Panc1 (cell line): ENCODE results near the gene PCBD2. TPM values are rescaled to one million over a fixed set of nuclear protein-coding genes. Genes with fewer than 3 reads are reported as not detected.

ENCODE experiments used
- ATAC-seq: fragments of 200-7000 bp; cut with Tn5 transposase; 2 replicates; pipeline ENCODE4 v1.9.1; 2020; ENCODE audit warnings: mild to moderate bottlenecking, moderate library complexity
- BruUV-seq: library from RNA; stranded (reverse); fragments of 400-500 nt; replicated peaks from 2 replicates; lab custom pipeline; 2021; lab: Mats Ljungman, UMichigan
- CTCF ChIA-PET: fragments of 300-600 bp; sonication (Branson Sonifier 250); formaldehyde crosslinking; loops from one replicate; lab custom pipeline; 2022; ENCODE audit warnings: antibody characterized with exemption; lab: Charles Lee
- POLR2A ChIA-PET: fragments of 300-600 bp; sonication (Branson Sonifier 250); formaldehyde crosslinking; loops from one replicate; lab custom pipeline; 2022; ENCODE audit warnings: antibody characterized with exemption; lab: Charles Lee
- DNase-seq: peaks from one replicate; pipeline ENCODE4 v3.0.0-alpha.2; 2010; ENCODE audit warnings: low read depth, low spot score
- H3K27ac ChIP-seq: 2 replicates; pipeline ENCODE4 v1.5.1; 2011; ENCODE audit warnings: mild to moderate bottlenecking, low read length, inconsistent platforms
- H3K27me3 ChIP-seq: fragments of 200-500 bp; sonication (Bioruptor generic); 2 replicates; pipeline ENCODE4 v1.6.0; 2014; ENCODE audit warnings: low read length, inconsistent platforms; ENCODE audit not compliant: control insufficient read depth, insufficient read depth
- H3K36me3 ChIP-seq: fragments of 200-500 bp; sonication (Bioruptor generic); 2 replicates; pipeline ENCODE4 v1.5.1; 2014; ENCODE audit warnings: inconsistent platforms, mild to moderate bottlenecking, low read length, moderate library complexity; ENCODE audit not compliant: control insufficient read depth, insufficient read depth
- H3K4me1 ChIP-seq: 2 replicates; pipeline ENCODE4 v1.5.1; 2011; ENCODE audit warnings: inconsistent platforms, mild to moderate bottlenecking, low read length, moderate library complexity; ENCODE audit not compliant: control insufficient read depth, insufficient read depth
- H3K4me3 ChIP-seq, 2 experiments: 2 replicates each; pipeline ENCODE4 v1.5.1; 2011 to 2012; ENCODE audit warnings: low read depth in 2 of 2, low read length in 2 of 2, mild to moderate bottlenecking in 2 of 2, inconsistent platforms in 1 of 2, moderate library complexity in 1 of 2
- H3K9me3 ChIP-seq: fragments of 200-500 bp; sonication (Bioruptor generic); 2 replicates; pipeline ENCODE4 v1.5.1; 2014; ENCODE audit warnings: low read depth, mild to moderate bottlenecking, inconsistent platforms, low read length, moderate library complexity; ENCODE audit not compliant: control insufficient read depth, insufficient read depth
- POLR2AphosphoS5 ChIP-seq: IDR thresholded peaks from 2 replicates; pipeline ENCODE4 v1.6.1; 2012; ENCODE audit warnings: mild to moderate bottlenecking, low read depth, low read length, moderate library complexity
- SIN3A ChIP-seq: IDR thresholded peaks from 2 replicates; pipeline ENCODE4 v1.6.1; 2012; ENCODE audit warnings: low read depth, mild to moderate bottlenecking, low read length, moderate library complexity, borderline replicate concordance; ENCODE audit not compliant: insufficient read depth
- TCF7L2 ChIP-seq: IDR thresholded peaks from 2 replicates; pipeline ENCODE4 v1.6.1; 2011; ENCODE audit warnings: mild to moderate bottlenecking, low read depth, low read length, inconsistent platforms
- in situ Hi-C: cut with HindIII; loops from 2 replicates; pipeline ENCODE4 v1.10.0; 2016; ENCODE audit warnings: low sequenced_read_pairs, low pct_unique_long_range_greater_than_20kb
- intact Hi-C: fragments of 100-400 bp; cut with micrococcal nuclease; formaldehyde crosslinking; loops from one replicate; pipeline ENCODE4 v1.10.0; 2022; ENCODE audit not compliant: unreplicated experiment
- total RNA-seq: library from RNA; stranded (reverse); gene quantifications from one replicate; pipeline ENCODE4 v1.2.1, GENCODE V29; 2021; ENCODE audit not compliant: unreplicated experiment
- TF ChIP-seq, protein P1 (sequence below), 2 experiments: IDR thresholded peaks; 2 replicates each; pipeline ENCODE4 v1.6.1; 2011 to 2012; ENCODE audit warnings: low read depth in 2 of 2, control low read depth in 1 of 2, low read length in 1 of 2, mild to moderate bottlenecking in 1 of 2, moderate library complexity in 1 of 2; ENCODE audit not compliant: insufficient read depth in 1 of 2
- TF ChIP-seq, protein P2 (sequence below): fragments of 450-650 bp; IDR thresholded peaks from 2 replicates; pipeline ENCODE4 v1.5.1; 2017; ENCODE audit warnings: mild to moderate bottlenecking

Gene PCBD2
- total RNA-seq, 1 experiment from 2014 or later, result 19.8 TPM

DNA sequence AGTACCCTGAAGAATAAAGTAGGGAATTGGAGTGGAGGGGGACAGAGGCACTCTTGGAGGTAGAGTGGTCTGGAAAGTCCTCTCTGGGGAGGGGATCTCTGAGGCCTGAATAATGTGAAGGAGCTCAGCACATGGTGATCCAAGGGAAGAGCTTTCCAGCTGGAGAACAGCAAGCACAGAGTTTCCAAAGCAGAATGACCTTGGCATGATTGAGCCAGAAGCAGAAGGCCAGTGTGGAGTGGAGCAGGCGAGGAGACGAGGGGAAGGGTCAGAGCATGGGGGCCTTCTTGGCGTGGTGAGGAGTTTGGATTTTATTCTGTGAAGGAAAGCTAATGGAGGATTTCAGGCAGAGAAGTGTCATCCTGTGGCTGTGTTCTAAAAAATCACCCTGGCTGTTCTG lies 8.3 kb downstream of the PCBD2 start:
- TF ChIP-seq, protein P1, sequence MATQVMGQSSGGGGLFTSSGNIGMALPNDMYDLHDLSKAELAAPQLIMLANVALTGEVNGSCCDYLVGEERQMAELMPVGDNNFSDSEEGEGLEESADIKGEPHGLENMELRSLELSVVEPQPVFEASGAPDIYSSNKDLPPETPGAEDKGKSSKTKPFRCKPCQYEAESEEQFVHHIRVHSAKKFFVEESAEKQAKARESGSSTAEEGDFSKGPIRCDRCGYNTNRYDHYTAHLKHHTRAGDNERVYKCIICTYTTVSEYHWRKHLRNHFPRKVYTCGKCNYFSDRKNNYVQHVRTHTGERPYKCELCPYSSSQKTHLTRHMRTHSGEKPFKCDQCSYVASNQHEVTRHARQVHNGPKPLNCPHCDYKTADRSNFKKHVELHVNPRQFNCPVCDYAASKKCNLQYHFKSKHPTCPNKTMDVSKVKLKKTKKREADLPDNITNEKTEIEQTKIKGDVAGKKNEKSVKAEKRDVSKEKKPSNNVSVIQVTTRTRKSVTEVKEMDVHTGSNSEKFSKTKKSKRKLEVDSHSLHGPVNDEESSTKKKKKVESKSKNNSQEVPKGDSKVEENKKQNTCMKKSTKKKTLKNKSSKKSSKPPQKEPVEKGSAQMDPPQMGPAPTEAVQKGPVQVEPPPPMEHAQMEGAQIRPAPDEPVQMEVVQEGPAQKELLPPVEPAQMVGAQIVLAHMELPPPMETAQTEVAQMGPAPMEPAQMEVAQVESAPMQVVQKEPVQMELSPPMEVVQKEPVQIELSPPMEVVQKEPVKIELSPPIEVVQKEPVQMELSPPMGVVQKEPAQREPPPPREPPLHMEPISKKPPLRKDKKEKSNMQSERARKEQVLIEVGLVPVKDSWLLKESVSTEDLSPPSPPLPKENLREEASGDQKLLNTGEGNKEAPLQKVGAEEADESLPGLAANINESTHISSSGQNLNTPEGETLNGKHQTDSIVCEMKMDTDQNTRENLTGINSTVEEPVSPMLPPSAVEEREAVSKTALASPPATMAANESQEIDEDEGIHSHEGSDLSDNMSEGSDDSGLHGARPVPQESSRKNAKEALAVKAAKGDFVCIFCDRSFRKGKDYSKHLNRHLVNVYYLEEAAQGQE (IDR thresholded peaks at IDR 0.05; ENCODE audit: insufficient read depth in 1 of 2, low read depth in 2 of 2, low read length in 1 of 2), result no peak
- TF ChIP-seq POLR2AphosphoS5 (no peak), SIN3A (no peak), TCF7L2 (no peak)
- TF ChIP-seq, protein P2, sequence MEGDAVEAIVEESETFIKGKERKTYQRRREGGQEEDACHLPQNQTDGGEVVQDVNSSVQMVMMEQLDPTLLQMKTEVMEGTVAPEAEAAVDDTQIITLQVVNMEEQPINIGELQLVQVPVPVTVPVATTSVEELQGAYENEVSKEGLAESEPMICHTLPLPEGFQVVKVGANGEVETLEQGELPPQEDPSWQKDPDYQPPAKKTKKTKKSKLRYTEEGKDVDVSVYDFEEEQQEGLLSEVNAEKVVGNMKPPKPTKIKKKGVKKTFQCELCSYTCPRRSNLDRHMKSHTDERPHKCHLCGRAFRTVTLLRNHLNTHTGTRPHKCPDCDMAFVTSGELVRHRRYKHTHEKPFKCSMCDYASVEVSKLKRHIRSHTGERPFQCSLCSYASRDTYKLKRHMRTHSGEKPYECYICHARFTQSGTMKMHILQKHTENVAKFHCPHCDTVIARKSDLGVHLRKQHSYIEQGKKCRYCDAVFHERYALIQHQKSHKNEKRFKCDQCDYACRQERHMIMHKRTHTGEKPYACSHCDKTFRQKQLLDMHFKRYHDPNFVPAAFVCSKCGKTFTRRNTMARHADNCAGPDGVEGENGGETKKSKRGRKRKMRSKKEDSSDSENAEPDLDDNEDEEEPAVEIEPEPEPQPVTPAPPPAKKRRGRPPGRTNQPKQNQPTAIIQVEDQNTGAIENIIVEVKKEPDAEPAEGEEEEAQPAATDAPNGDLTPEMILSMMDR, result no peak
- CTCF ChIA-PET, result no interaction called here
- Histone ChIP-seq H3K27ac (no peak overlapping the region), H3K4me3 (no peak overlapping the region), H3K36me3 (peaks cover 3% of the 10 kb centered on the region; the same call in 1 of the 2 replicates), H3K9me3 (no peaks in the 10 kb centered on the region), H3K4me1 (no peaks in the 10 kb centered on the region), H3K27me3 (no peaks in the 10 kb centered on the region)
- POLR2A ChIA-PET, result no interaction called here
- no peak for DNase-seq
- BruUV-seq, result no TSS peak
- intact Hi-C loops (no loop called here), in situ Hi-C loops (no loop called here)
- ATAC-seq, result no peak

DNA sequence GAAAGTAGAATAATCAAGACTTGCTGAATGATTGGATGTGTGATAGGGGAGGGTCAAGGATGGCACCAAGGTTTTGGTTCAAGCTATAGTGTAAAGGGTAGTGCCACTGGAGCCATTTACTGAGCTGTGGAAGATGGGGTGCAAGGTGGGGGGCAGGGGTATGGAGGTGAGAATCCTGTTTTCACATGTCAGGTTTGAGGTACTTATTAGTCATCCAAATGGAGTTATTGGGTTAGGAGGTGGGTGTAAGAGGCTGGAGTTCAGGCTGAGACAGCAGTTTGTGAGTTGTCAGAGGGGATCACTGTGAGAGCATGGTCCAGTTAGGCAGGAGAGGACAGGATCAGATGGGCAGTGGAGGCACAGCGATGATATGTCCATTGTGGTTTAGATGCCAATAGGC lies 8.9 kb downstream of the PCBD2 start:
- Histone ChIP-seq H3K27me3 (no peaks in the 10 kb centered on the region), H3K9me3 (no peaks in the 10 kb centered on the region), H3K36me3 (peaks cover 3% of the 10 kb centered on the region; the same call in 1 of the 2 replicates), H3K4me3 (no peak overlapping the region), H3K27ac (no peak overlapping the region), H3K4me1 (no peaks in the 10 kb centered on the region)
- ATAC-seq (no peak), DNase-seq (no peak)
- no peak for TF ChIP-seq POLR2AphosphoS5
- TF ChIP-seq, protein P2, result no peak
- TF ChIP-seq SIN3A, result no peak
- TF ChIP-seq, protein P1 (IDR thresholded peaks at IDR 0.05; ENCODE audit: insufficient read depth in 1 of 2, low read depth in 2 of 2, low read length in 1 of 2), result no peak
- TF ChIP-seq TCF7L2, result no peak
- in situ Hi-C loops, result no loop called here
- intact Hi-C loops, result no loop called here
- ChIA-PET POLR2A (no interaction called here), CTCF (no interaction called here)
- BruUV-seq, result no TSS peak
